WTC11 (cell line): ENCODE data around the gene KCND3. TPM values are rescaled to one million over a fixed set of nuclear protein-coding genes. Genes with fewer than 3 reads are reported as not detected.

Experiments
- ATAC-seq: fragments of 200-7000 bp; cut with Tn5 transposase; 2 replicates; pipeline ENCODE4 v1.10.0; 2021; ENCODE audit warnings: mild to moderate bottlenecking, moderate library complexity
- CTCF ChIA-PET: fragments of 300-600 bp; sonication (Branson Sonifier 250); formaldehyde crosslinking; loops from one replicate; lab custom pipeline; 2021; ENCODE audit warnings: antibody characterized with exemption; lab: Charles Lee
- POLR2A ChIA-PET: fragments of 350-600 bp; sonication (Branson Sonifier 250); formaldehyde crosslinking; loops from one replicate; lab custom pipeline; 2021; ENCODE audit warnings: antibody characterized with exemption; lab: Charles Lee
- DNase-seq: peaks from one replicate; pipeline ENCODE4 v3.0.0; 2021; ENCODE audit warnings: low spot score
- H3K27ac Mint-ChIP-seq: 2 replicates; pipeline ENCODE4 v1.8.0; 2021; ENCODE audit warnings: mixed read lengths
- H3K27me3 Mint-ChIP-seq: 2 replicates; pipeline ENCODE4 v1.8.0; 2021; ENCODE audit warnings: low read depth, mild to moderate bottlenecking, moderate library complexity, mixed read lengths
- H3K36me3 Mint-ChIP-seq: 2 replicates; pipeline ENCODE4 v1.8.0; 2021; ENCODE audit warnings: mixed read lengths
- H3K4me1 Mint-ChIP-seq: 2 replicates; pipeline ENCODE4 v1.8.0; 2022; ENCODE audit warnings: mixed read lengths
- H3K4me3 Mint-ChIP-seq: 2 replicates; pipeline ENCODE4 v1.8.0; 2021; ENCODE audit warnings: mild to moderate bottlenecking, moderate library complexity, mixed read lengths
- H3K9me3 Mint-ChIP-seq: 2 replicates; pipeline ENCODE4 v1.8.0; 2021; ENCODE audit warnings: mixed read lengths
- CBFB ChIP-seq: sonication (generic); formaldehyde crosslinking; IDR thresholded peaks from 2 replicates; pipeline ENCODE4 v1.8.1; 2022; ENCODE audit warnings: mild to moderate bottlenecking, low read depth, missing genetic modification reagents
- CREB1 ChIP-seq: sonication (generic); formaldehyde crosslinking; IDR thresholded peaks from 2 replicates; pipeline ENCODE4 v1.8.0; 2023; ENCODE audit warnings: mild to moderate bottlenecking, missing genetic modification reagents
- ELF4 ChIP-seq: sonication (generic); formaldehyde crosslinking; IDR thresholded peaks from 2 replicates; pipeline ENCODE4 v1.8.1; 2022; ENCODE audit warnings: low read depth, mild to moderate bottlenecking, moderate library complexity, missing genetic modification reagents
- ETV6 ChIP-seq: sonication (generic); formaldehyde crosslinking; IDR thresholded peaks from 2 replicates; pipeline ENCODE4 v1.8.1; 2022; ENCODE audit warnings: mild to moderate bottlenecking, missing genetic modification reagents
- HMGA2 ChIP-seq: fragments of 250-450 bp; sonication (Bioruptor Pico); IDR thresholded peaks from 2 replicates; pipeline ENCODE4 v1.4.0; 2021; ENCODE audit warnings: mild to moderate bottlenecking, moderate library complexity
- IRF2 ChIP-seq: sonication (generic); formaldehyde crosslinking; IDR thresholded peaks from 2 replicates; pipeline ENCODE4 v1.8.0; 2022; ENCODE audit warnings: low read depth, missing genetic modification reagents, borderline replicate concordance
- KAT7 ChIP-seq: sonication (generic); formaldehyde crosslinking; IDR thresholded peaks from 2 replicates; pipeline ENCODE4 v1.8.1; 2023; ENCODE audit warnings: missing genetic modification reagents, mild to moderate bottlenecking, borderline replicate concordance
- MXD4 ChIP-seq: fragments of 250-450 bp; sonication (Bioruptor Pico); IDR thresholded peaks from 2 replicates; pipeline ENCODE4 v1.8.0; 2021; ENCODE audit warnings: mild to moderate bottlenecking, moderate library complexity, borderline replicate concordance
- MYBL2 ChIP-seq: sonication (generic); formaldehyde crosslinking; IDR thresholded peaks from 2 replicates; pipeline ENCODE4 v1.8.1; 2023; ENCODE audit warnings: mild to moderate bottlenecking, moderate library complexity, missing genetic modification reagents
- NFE2L1 ChIP-seq: sonication (generic); formaldehyde crosslinking; IDR thresholded peaks from 2 replicates; pipeline ENCODE4 v1.8.1; 2023; ENCODE audit warnings: missing genetic modification reagents
- NFYB ChIP-seq: sonication (generic); formaldehyde crosslinking; conservative IDR thresholded peaks from 2 replicates; pipeline ENCODE4 v1.8.0; 2022; ENCODE audit warnings: low read depth, missing genetic modification reagents
- NR1H2 ChIP-seq: sonication (generic); formaldehyde crosslinking; IDR thresholded peaks from 2 replicates; pipeline ENCODE4 v1.9.0; 2021; ENCODE audit warnings: mild to moderate bottlenecking, moderate library complexity, missing genetic modification reagents
- NR2C2 ChIP-seq: sonication (generic); formaldehyde crosslinking; IDR thresholded peaks from 2 replicates; pipeline ENCODE4 v1.8.0; 2022; ENCODE audit warnings: mild to moderate bottlenecking, missing genetic modification reagents
- OVOL2 ChIP-seq: fragments of 250-450 bp; sonication (Bioruptor Pico); IDR thresholded peaks from 2 replicates; pipeline ENCODE4 v1.9.0; 2021; ENCODE audit warnings: mild to moderate bottlenecking, borderline replicate concordance
- SMAD3 ChIP-seq: sonication (generic); formaldehyde crosslinking; IDR thresholded peaks from 2 replicates; pipeline ENCODE4 v1.8.0; 2022; ENCODE audit warnings: missing genetic modification reagents, mild to moderate bottlenecking, borderline replicate concordance
- SMAD4 ChIP-seq: sonication (generic); formaldehyde crosslinking; IDR thresholded peaks from 2 replicates; pipeline ENCODE4 v1.8.0; 2022; ENCODE audit warnings: mild to moderate bottlenecking, missing genetic modification reagents
- TEAD1 ChIP-seq: sonication (generic); formaldehyde crosslinking; IDR thresholded peaks from 2 replicates; pipeline ENCODE4 v1.8.0; 2022; ENCODE audit warnings: mild to moderate bottlenecking, missing genetic modification reagents
- ZNF263 ChIP-seq: sonication (generic); formaldehyde crosslinking; IDR thresholded peaks from 2 replicates; pipeline ENCODE4 v1.8.1; 2022; ENCODE audit warnings: low read depth, mild to moderate bottlenecking, moderate library complexity, missing genetic modification reagents
- ZNF671 ChIP-seq: fragments of 250-450 bp; sonication (Bioruptor Pico); IDR thresholded peaks from 2 replicates; pipeline ENCODE4 v1.8.0; 2021; ENCODE audit warnings: mild to moderate bottlenecking
- total RNA-seq: library from RNA; stranded (reverse); gene quantifications from 3 replicates; pipeline ENCODE4 v1.2.3, GENCODE V29; 2021
- TF ChIP-seq, protein P1 (sequence below): fragments of 250-450 bp; sonication (Bioruptor Pico); IDR thresholded peaks from 2 replicates; pipeline ENCODE4 v2.1.2; 2022; ENCODE audit warnings: mild to moderate bottlenecking, moderate library complexity
- TF ChIP-seq, protein P2 (sequence below): sonication (generic); formaldehyde crosslinking; IDR thresholded peaks from 2 replicates; pipeline ENCODE4 v1.8.1; 2023; ENCODE audit warnings: mild to moderate bottlenecking, missing genetic modification reagents
- TF ChIP-seq, protein P3 (sequence below): sonication (generic); formaldehyde crosslinking; IDR thresholded peaks from 2 replicates; pipeline ENCODE4 v1.8.1; 2023; ENCODE audit warnings: mild to moderate bottlenecking, missing genetic modification reagents, moderate library complexity
- TF ChIP-seq, protein P4 (sequence below): fragments of 250-450 bp; sonication (Bioruptor Pico); IDR thresholded peaks from 2 replicates; pipeline ENCODE4 v1.9.0; 2021; ENCODE audit warnings: moderate library complexity, mild to moderate bottlenecking, inconsistent platforms, borderline replicate concordance
- TF ChIP-seq, protein P5 (sequence below): fragments of 250-450 bp; sonication (Bioruptor Pico); IDR thresholded peaks from 2 replicates; pipeline ENCODE4 v1.8.0; 2021; ENCODE audit warnings: mild to moderate bottlenecking
- TF ChIP-seq, protein P6 (sequence below): sonication (generic); formaldehyde crosslinking; IDR thresholded peaks from 2 replicates; pipeline ENCODE4 v1.8.1; 2022; ENCODE audit warnings: low read depth, missing genetic modification reagents, borderline replicate concordance
- TF ChIP-seq, protein P7 (sequence below): sonication (generic); formaldehyde crosslinking; IDR thresholded peaks from 2 replicates; pipeline ENCODE4 v1.8.1; 2023; ENCODE audit warnings: mild to moderate bottlenecking, missing genetic modification reagents, borderline replicate concordance

Gene KCND3
- total RNA-seq, 1 experiment from 2014 or later: 0.35 TPM

DNA sequence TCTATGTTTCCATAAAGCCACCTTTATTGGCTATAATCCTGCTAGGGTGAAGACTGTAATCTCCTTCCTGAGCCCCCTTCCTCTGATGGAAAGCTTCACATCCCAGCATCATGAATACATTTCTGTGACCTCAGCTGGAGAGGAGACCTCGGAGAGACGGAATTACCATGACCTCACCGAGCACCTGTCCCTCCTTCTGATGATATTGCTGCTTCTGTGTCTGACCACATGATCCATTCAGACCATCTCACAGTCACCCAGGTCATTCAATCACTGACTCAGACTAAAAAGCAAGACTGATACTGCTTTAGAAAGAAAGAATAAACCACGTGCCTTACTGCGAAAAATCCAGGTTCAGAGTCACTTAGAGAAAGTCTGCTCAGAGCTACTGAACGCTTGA, 8.8 kb downstream of the KCND3 start:
- peaks cover 19% of the 10 kb centered on the region for H3K4me1 Mint-ChIP-seq
- DNase-seq (no peak), ATAC-seq (no peak)
- peaks cover 7% of the 10 kb centered on the region for H3K9me3 Mint-ChIP-seq
- no peaks in the 10 kb centered on the region for H3K36me3 Mint-ChIP-seq
- peaks cover 30% of the 10 kb centered on the region for H3K27me3 Mint-ChIP-seq
- CTCF ChIA-PET: interaction anchor here (1.5 kb wide), 1 partner anchor 10 kb away, joined by 3 read pairs; no protein-coding TSS in a partner anchor
- POLR2A ChIA-PET: no interaction called here
- TF ChIP-seq KAT7 (no peak), NFE2L1 (CRISPR knock-in tag) (no peak), ELF4 (CRISPR knock-in tag) (no peak), NFYB (no peak), ZNF671 (CRISPR knock-in tag) (no peak), ETV6 (CRISPR knock-in tag) (no peak), NR2C2 (CRISPR knock-in tag) (no peak), TEAD1 (no peak), MYBL2 (CRISPR knock-in tag) (no peak), NR1H2 (CRISPR knock-in tag) (no peak), OVOL2 (CRISPR knock-in tag) (no peak), HMGA2 (CRISPR knock-in tag) (no peak), SMAD3 (CRISPR knock-in tag) (no peak), CBFB (no peak)
- TF ChIP-seq, protein P1, sequence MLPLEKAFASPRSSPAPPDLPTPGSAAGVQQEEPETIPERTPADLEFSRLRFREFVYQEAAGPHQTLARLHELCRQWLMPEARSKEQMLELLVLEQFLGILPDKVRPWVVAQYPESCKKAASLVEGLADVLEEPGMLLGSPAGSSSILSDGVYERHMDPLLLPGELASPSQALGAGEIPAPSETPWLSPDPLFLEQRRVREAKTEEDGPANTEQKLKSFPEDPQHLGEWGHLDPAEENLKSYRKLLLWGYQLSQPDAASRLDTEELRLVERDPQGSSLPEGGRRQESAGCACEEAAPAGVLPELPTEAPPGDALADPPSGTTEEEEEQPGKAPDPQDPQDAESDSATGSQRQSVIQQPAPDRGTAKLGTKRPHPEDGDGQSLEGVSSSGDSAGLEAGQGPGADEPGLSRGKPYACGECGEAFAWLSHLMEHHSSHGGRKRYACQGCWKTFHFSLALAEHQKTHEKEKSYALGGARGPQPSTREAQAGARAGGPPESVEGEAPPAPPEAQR (CRISPR knock-in tag): no peak
- TF ChIP-seq, protein P2, sequence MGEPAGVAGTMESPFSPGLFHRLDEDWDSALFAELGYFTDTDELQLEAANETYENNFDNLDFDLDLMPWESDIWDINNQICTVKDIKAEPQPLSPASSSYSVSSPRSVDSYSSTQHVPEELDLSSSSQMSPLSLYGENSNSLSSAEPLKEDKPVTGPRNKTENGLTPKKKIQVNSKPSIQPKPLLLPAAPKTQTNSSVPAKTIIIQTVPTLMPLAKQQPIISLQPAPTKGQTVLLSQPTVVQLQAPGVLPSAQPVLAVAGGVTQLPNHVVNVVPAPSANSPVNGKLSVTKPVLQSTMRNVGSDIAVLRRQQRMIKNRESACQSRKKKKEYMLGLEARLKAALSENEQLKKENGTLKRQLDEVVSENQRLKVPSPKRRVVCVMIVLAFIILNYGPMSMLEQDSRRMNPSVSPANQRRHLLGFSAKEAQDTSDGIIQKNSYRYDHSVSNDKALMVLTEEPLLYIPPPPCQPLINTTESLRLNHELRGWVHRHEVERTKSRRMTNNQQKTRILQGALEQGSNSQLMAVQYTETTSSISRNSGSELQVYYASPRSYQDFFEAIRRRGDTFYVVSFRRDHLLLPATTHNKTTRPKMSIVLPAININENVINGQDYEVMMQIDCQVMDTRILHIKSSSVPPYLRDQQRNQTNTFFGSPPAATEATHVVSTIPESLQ: no peak
- TF ChIP-seq, all 79 proteins: peak for 0
- Mint-ChIP-seq H3K27ac (no peak overlapping the region), H3K4me3 (no peak overlapping the region)

DNA sequence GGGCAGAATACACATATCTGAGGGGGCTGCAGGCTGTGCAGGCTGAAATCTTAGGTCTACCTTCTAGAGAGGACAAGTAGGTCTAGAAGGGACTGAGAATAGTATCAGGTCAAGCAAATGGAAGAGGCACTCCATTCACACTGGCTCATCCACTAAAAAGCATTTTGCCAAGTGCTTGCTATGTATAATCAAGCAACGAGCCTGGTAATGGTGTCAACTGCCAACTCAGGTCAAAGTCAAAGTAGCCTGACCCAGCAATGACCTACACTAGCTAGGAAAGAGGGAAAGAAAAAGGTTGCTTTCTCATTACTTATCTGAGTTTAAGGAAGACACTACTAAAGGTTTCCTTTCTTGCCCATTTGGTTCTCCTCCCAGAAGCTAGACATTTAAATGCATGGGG, 10.8 kb downstream of the KCND3 start:
- Mint-ChIP-seq H3K4me3 (no peak overlapping the region), H3K27ac (no peak overlapping the region), H3K27me3 (peaks cover 18% of the 10 kb centered on the region), H3K4me1 (peaks cover 19% of the 10 kb centered on the region), H3K9me3 (peaks cover 7% of the 10 kb centered on the region), H3K36me3 (no peaks in the 10 kb centered on the region)
- no peak for ATAC-seq
- POLR2A ChIA-PET: no interaction called here
- no peak for DNase-seq
- CTCF ChIA-PET: no interaction called here
- TF ChIP-seq OVOL2 (CRISPR knock-in tag): no peak
- TF ChIP-seq, protein P3, sequence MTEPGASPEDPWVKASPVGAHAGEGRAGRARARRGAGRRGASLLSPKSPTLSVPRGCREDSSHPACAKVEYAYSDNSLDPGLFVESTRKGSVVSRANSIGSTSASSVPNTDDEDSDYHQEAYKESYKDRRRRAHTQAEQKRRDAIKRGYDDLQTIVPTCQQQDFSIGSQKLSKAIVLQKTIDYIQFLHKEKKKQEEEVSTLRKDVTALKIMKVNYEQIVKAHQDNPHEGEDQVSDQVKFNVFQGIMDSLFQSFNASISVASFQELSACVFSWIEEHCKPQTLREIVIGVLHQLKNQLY (CRISPR knock-in tag): no peak
- TF ChIP-seq, protein P4, sequence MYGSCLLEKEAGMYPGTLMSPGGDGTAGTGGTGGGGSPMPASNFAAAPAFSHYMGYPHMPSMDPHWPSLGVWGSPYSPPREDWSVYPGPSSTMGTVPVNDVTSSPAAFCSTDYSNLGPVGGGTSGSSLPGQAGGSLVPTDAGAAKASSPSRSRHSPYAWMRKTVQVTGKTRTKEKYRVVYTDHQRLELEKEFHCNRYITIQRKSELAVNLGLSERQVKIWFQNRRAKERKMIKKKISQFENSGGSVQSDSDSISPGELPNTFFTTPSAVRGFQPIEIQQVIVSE (CRISPR knock-in tag): no peak
- TF ChIP-seq MXD4 (CRISPR knock-in tag): no peak
- TF ChIP-seq, protein P5, sequence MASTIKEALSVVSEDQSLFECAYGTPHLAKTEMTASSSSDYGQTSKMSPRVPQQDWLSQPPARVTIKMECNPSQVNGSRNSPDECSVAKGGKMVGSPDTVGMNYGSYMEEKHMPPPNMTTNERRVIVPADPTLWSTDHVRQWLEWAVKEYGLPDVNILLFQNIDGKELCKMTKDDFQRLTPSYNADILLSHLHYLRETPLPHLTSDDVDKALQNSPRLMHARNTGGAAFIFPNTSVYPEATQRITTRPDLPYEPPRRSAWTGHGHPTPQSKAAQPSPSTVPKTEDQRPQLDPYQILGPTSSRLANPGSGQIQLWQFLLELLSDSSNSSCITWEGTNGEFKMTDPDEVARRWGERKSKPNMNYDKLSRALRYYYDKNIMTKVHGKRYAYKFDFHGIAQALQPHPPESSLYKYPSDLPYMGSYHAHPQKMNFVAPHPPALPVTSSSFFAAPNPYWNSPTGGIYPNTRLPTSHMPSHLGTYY (CRISPR knock-in tag): no peak
- TF ChIP-seq ZNF263: no peak
- TF ChIP-seq CREB1 (CRISPR knock-in tag): no peak
- TF ChIP-seq SMAD3 (CRISPR knock-in tag): no peak
- TF ChIP-seq IRF2 (CRISPR knock-in tag): no peak
- TF ChIP-seq SMAD4 (CRISPR knock-in tag): no peak
- TF ChIP-seq, protein P6, sequence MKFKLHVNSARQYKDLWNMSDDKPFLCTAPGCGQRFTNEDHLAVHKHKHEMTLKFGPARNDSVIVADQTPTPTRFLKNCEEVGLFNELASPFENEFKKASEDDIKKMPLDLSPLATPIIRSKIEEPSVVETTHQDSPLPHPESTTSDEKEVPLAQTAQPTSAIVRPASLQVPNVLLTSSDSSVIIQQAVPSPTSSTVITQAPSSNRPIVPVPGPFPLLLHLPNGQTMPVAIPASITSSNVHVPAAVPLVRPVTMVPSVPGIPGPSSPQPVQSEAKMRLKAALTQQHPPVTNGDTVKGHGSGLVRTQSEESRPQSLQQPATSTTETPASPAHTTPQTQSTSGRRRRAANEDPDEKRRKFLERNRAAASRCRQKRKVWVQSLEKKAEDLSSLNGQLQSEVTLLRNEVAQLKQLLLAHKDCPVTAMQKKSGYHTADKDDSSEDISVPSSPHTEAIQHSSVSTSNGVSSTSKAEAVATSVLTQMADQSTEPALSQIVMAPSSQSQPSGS (CRISPR knock-in tag): no peak
- TF ChIP-seq, protein P7, sequence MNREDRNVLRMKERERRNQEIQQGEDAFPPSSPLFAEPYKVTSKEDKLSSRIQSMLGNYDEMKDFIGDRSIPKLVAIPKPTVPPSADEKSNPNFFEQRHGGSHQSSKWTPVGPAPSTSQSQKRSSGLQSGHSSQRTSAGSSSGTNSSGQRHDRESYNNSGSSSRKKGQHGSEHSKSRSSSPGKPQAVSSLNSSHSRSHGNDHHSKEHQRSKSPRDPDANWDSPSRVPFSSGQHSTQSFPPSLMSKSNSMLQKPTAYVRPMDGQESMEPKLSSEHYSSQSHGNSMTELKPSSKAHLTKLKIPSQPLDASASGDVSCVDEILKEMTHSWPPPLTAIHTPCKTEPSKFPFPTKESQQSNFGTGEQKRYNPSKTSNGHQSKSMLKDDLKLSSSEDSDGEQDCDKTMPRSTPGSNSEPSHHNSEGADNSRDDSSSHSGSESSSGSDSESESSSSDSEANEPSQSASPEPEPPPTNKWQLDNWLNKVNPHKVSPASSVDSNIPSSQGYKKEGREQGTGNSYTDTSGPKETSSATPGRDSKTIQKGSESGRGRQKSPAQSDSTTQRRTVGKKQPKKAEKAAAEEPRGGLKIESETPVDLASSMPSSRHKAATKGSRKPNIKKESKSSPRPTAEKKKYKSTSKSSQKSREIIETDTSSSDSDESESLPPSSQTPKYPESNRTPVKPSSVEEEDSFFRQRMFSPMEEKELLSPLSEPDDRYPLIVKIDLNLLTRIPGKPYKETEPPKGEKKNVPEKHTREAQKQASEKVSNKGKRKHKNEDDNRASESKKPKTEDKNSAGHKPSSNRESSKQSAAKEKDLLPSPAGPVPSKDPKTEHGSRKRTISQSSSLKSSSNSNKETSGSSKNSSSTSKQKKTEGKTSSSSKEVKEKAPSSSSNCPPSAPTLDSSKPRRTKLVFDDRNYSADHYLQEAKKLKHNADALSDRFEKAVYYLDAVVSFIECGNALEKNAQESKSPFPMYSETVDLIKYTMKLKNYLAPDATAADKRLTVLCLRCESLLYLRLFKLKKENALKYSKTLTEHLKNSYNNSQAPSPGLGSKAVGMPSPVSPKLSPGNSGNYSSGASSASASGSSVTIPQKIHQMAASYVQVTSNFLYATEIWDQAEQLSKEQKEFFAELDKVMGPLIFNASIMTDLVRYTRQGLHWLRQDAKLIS (CRISPR knock-in tag): no peak
